ENCODE results near the gene TPPP3.
A peak's percentile ranks its signal among the peaks of the same experiment; 100 is the strongest.

TPPP3 gene

GRCh38 chr16:67404740-67405226 is 11.5 kb upstream of the TPPP3 start:
- DNase-seq (ENCODE audit: low spot score), result no peak

DNA sequence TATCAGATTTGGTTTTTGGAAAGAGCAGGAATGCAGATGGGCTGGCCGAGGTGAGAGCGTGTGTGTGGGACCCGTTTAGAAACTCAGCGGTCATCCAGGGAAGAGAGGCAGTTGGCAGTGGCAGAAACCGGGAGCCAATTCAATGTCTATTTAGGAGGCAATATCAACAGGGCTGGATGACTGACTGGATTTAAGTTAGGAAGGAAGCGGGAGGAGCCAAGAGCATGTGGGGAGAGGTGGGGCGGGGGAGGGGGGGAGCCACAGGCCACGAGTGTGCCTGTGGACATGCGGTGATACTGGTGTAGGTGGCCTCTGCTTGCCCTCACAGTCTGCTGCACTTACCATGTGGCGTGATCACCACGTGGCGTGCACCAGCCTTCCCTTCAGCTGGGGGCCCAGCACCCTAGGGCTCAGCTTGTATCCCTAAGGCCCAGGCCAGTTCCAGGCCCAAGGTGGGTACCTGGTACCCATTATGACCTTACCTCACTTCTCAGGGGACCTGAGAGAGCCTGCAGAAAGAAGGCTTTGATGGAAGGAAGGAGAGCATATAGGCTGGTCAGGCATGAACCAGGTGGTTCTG is 10.8 kb upstream of the TPPP3 start:
- DNase-seq (ENCODE audit: low spot score), result no peak

- DNase-seq (ENCODE audit: low spot score), result no peak
Measured at GRCh38 chr16:67400901-67401300, 7.6 kb upstream of the TPPP3 start.

DNA sequence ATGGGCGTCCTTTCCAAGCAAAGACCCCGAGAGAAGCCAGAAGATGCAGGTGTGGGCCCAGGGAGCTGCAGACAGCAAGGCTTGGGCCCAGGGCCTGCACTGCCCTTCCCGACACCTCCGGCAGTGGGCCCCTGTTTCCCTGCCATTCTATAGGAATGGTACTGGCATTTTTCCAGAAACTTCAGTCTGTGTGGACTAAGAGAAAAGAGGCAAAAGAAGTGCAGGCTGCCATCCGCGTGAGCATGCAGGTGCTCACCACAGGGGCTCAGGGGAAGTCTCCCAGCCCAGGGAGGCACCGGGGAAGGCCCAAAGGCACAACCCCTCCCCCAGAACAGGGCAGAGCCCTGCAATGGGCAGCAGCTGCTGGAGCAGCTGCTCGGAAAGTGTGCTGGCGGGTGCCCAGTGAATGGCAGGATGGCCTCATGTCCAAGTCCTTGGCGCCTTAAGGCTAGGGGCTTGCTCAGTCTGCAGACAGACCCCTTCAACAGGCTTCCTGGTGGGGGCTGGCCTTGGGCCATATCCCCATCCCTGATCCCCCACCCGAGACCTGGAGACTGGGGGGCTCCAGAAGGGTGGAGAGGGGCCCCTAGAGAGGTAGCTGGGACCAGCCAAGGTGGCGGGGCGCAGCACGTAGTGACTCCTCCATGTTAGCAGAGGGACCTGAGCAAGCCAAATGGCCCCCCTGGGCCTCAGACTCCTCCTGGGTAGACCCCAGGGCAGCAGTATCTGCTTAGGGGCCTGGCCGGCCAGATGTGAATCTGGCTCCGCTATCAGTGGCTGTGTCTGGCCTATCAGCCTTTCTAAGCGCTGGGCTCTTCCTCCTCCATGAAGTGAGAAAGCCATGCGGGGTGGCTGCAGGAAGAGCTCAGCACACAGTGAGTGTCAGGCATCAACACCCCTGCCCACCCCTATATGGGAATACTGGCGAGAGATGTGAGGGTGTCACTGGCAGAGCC is 6.7 kb upstream of the TPPP3 start:
- DNase-seq (ENCODE audit: low spot score), result no peak

DNA sequence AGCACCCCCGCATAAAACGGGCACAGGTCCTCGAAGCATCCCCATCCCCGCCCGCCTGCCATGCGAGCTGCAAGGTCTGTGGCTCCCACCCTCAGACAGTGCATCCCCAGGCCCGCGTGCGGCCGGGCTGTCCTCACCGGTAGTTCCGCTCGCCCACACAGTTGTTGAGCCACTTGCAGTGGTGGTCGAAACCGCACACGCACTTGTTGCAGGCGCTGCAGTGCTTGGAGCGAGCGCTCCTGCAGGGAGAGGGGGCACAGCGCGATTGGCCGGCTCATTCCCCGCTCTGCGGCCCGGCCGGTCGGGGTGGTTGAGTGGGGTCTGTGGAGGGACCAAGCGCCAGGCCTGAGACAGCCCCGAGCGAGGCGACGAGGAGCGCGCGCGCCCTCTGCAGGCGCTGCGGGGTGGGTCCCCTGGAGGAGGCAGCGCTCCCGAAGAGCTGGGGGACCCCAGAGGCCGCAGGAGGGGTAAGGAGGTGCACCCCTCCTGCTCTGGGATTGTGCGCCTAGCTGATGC is 6.0 kb upstream of the TPPP3 start:
- no peak for DNase-seq (ENCODE audit: low spot score)

GRCh38 chr16:67398546-67399217 is 5.4 kb upstream of the TPPP3 start:
- no peak for DNase-seq (ENCODE audit: low spot score)

DNA sequence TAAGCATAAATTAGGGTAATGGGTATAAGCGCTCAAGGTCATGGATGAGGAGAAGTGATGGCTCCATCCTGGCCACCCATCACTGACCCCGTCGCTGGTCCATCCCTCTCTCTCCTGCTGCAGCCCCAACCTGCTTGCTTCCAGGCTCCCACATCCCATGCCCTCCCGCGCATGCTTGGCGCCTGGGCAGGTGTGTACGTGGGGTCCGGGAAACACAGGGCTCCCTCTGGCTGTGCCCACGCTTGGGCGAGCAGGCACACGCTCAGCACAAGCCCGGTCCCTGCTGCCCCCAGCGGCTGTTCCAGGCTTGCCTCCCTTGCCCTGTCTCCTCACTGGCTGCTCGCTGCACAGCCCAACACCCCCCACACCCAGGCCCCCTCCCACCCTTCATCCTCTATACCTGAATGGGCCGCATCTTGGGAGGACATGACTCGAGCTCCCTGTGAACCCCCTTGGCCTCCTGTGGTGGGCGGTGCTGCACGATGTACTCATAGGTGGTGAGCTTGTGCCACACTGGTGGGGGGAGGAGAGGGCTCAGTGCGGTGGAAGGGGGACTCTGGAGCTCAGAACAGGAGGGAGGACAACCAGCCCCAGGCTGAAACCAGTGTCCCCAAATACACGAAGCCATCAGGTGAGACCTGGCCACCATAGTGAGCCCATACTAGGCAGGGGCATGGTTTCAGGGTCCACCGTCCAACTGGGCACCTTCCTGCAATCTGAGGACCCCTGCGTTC is 4.7 kb upstream of the TPPP3 start:
- DNase-seq (ENCODE audit: low spot score), result no peak

DNA sequence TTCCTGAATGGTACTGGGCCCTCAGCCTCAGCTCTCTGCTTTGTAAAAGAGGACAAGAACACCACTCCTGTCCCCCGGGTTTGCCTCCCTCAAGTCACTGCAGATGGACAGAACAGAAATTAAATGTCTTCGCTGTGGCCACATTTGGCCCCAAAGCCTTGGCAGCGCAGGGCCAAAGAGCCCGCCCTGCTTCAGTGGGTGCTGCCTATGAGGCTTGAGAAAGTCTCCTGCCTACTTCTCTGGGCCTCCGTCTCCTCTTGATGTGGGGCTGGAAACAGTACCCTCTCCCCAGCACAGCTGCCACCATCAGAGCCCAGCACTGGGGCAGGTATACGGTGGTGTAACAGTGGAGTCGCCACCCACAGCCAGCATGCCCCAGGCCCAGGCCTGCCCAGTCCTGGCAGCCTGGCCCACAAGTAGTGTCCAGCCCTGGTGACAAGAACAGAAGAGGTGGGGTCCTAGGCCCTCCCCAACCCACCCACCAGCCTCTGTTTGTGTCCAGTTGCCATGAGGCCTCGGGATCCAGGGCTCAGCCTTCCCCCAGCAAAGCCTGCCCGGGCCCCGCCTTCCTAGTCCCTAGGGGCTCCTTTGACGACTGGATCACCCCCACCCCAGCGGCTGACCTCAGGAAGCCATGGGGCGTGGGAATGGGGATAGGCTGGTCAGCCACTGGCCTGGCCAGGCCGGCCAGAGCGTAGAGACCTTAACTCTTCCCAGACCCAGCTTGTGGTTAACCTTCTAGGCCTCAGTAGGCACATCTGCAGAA is 3.9 kb upstream of the TPPP3 start:
- DNase-seq (ENCODE audit: low spot score), result no peak

DNA sequence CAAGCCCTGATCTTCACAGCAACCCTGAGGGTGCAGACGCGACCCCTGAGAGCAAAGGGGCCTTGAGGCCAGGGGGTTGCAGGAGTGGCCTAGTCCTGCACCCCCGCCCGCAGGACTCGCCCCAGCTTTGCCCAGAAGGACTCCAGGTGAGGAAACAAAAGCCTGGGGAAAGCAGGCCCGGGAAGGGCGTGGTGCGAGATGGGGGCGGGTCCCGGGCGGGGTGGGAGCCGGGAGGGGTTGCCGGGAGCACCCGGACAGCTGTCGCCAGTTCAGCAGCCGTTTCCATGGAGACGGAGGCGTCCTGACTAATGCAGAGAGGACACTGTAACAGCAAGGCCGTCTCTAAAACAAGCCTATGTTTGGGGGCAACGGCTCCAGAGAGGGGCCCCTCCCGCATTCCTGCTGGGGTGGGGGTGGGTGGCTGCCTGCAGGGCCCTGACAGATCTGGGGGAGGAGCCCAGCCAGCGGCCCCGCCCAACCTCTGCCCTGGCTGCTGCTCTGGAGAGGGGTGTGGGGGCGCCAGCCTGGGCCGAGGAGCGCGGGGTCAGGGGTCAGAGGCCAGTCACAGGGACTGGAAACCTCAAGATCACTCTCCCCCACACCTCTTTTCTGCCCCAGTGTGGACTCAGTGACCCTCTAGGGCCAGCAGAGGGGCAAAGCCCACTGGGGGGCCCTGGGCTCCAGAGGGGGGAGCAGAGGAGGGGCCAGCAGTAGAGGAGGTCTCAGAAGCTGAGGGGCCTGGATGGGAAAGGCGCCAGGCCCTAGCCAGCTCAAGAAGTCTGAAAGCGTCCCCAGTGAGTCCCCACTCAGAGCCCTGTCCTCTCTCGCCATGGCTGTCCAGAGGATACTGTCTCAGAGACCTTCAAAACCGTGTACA is 3.1 kb upstream of the TPPP3 start:
- DNase-seq (ENCODE audit: low spot score), result peak; percentile 57

DNA sequence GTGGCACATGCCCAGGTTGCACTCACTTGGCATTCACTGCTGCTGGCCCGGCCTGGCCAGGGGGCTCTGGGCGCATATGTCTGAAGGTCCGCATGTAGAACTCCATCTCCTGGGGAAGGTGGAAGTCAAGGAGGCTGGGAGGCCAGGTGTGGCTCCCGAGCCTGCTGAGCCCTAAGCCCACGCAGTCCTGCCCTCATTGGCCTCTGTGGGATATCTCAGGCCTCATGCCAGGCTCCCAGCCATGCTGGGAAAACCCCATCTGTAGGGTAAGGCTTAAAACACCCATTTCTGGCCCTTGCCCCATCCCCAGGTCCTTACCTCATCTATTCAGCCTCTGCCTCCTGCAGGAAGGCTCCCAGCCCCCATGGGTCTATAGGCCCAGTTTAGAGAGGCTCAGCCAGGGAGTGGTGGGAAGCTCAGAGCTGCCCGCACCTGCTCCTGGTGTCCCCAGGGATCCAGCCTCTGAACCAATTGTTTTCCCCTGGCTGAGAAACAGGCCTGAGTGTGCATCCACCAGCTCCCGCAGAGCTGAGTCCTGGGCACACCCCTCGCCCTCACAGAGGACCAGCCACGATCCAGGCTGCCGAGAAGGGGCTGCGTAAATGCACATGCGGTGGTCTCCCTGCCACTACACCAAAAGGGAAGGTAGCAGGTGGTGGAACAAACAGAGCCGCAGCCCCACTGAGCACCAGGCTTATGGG is 2.3 kb upstream of the TPPP3 start:
- DNase-seq (ENCODE audit: low spot score), result no peak

- DNase-seq (ENCODE audit: low spot score), result no peak
Measured at GRCh38 chr16:67395105-67395457, 1.8 kb upstream of the TPPP3 start.

- DNase-seq (ENCODE audit: low spot score), result no peak
Measured at GRCh38 chr16:67394155-67395104, 1.1 kb upstream of the TPPP3 start.

- DNase-seq (ENCODE audit: low spot score), result no peak
Measured at GRCh38 chr16:67393788-67394154, 473 bp upstream of the TPPP3 start.

GRCh38 chr16:67392301-67393059 is 818 bp downstream of the TPPP3 start:
- no peak for DNase-seq (ENCODE audit: low spot score)

- peak; percentile 98 for DNase-seq (ENCODE audit: low spot score)
Measured at GRCh38 chr16:67391424-67392300, 1.6 kb downstream of the TPPP3 start.

DNA sequence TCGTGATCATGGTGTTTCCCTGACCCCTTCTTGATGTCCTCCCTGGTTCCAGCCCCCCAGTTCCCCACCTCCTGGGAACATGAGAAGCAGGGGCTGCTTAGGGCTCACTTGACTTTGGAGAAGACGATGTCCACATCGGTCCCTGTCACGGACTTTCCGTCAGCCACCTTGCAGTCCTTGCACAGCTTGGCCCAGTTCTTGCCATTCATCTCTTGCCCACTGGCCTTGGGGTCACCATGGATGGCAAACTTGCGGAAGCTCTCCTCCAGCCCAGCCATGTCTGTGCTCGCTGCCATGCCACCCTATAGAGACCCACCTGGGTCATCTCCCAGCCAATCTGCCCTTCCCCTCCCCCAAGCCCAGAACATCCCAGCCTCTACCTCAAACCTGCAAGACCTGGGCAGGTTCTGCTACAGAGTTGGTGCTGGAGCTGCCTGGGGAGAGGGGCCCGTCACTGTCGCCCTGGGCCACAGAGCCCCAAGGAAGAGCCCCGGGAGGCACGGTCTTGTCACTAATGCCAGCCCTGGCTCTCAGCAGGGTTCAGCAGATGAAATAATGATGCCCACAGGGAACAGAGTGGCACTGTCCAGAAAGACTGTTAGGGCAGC is 2.4 kb downstream of the TPPP3 start:
- DNase-seq (ENCODE audit: low spot score), result peak; percentile 39

Data from putamen (tissue), 1 donor.